Measurements from ENCODE around the gene ZNF680.

ZNF680 gene

DNA sequence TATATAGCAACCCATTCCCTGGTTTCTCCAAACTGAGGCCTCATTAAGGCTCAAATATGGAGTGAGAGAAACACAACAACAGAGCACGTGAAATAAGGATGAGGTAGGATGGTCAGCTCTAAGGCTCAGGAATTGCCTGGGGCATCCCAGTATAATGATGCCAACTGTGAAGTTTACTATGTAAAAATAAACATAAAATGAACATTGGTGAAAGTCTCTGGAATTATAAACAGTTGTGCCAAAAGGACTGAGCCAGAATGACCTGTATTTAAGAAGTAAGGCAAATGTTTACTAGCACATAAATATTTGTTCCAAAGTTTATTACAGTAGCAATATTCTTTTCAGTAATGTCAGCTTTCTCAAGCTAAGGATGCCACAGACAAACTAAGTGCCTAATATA is 64.6 kb downstream of the ZNF680 start:
- no peaks in the 10 kb centered on the region for H3K9me3 ChIP-seq (ENCODE audit: control insufficient read depth, low read length)
- no peak overlapping the region for H3K4me3 ChIP-seq (ENCODE audit: low read length)
- no peaks in the 10 kb centered on the region for H3K27me3 ChIP-seq (ENCODE audit: control insufficient read depth, insufficient read depth, low read length)
- H3K9ac ChIP-seq (ENCODE audit: low read length): no peak overlapping the region
- no peaks in the 10 kb centered on the region for H3K4me1 ChIP-seq (ENCODE audit: control insufficient read depth, insufficient read depth, low read length)
- H3K36me3 ChIP-seq (ENCODE audit: control insufficient read depth, insufficient read depth, low read length): no peaks in the 10 kb centered on the region

DNA sequence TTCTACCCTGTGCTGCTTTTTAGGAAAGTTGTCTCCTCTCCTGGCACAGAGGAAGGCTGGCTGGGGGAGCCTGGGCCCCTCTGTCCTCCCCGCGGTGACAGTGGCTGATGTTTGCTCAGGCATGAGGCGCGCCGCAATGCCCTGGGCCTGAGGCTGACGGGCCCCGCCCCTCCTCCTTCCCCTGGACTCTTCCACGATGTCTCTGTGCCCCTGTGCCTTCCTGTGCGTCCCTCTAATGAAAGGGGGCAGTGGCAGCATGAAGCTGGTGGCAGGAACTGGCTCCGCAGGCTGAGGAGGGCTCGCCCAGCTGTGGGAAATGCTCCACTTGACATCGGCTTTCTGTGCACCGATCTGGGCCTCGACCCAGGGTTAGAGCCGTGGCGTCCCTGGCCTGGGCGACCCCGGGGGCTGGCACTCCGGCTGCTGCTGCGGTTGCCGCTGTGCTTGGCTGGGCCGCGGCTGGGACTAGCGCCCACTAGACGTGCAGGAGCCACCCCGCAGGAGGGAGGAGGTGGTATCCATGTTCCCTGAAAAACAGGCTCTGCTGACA is 67.9 kb downstream of the ZNF680 start:
- no peaks in the 10 kb centered on the region for H3K36me3 ChIP-seq (ENCODE audit: control insufficient read depth, insufficient read depth, low read length)

DNA sequence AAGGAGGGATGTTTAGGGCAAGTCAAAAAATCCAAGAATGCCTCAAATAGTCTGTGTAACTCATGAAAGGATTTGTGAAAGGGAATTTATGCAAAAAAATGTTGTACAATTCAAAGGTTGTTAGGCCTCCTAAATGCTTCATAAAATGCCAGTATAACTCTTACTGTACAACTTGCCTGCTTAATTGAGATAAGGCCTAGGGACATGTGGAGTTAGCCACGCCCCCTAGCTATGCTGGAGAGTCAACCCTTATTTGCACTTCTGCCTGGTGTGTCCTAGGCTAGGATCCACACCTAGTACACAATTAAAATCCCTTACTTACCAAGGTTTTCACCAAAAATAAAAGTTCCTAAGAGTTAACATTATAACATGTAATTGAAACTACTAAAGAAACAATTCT is 77.2 kb downstream of the ZNF680 start:
- Histone ChIP-seq H3K4me3 (ENCODE audit: low read length) (no peak overlapping the region), H3K36me3 (ENCODE audit: control insufficient read depth, insufficient read depth, low read length) (no peaks in the 10 kb centered on the region), H3K27me3 (ENCODE audit: control insufficient read depth, insufficient read depth, low read length) (no peaks in the 10 kb centered on the region), H3K9ac (ENCODE audit: low read length) (no peak overlapping the region), H3K9me3 (ENCODE audit: control insufficient read depth, low read length) (no peaks in the 10 kb centered on the region), H3K4me1 (ENCODE audit: control insufficient read depth, insufficient read depth, low read length) (no peaks in the 10 kb centered on the region)

More for the DNA sequence above, 67.9 kb downstream of the ZNF680 start:
- no peaks in the 10 kb centered on the region for H3K9me3 ChIP-seq (ENCODE audit: control insufficient read depth, low read length)
- no peak overlapping the region for H3K9ac ChIP-seq (ENCODE audit: low read length)
- no peaks in the 10 kb centered on the region for H3K4me1 ChIP-seq (ENCODE audit: control insufficient read depth, insufficient read depth, low read length)
- no peaks in the 10 kb centered on the region for H3K27me3 ChIP-seq (ENCODE audit: control insufficient read depth, insufficient read depth, low read length)
- H3K4me3 ChIP-seq (ENCODE audit: low read length): no peak overlapping the region

All from mucosa of stomach (tissue), 1 donor.